ENCODE results near the gene PCGF6. TPM values are rescaled to one million over a fixed set of nuclear protein-coding genes. Genes with fewer than 3 reads are reported as not detected.

The PCGF6 gene
- 1 to 10 TPM; 4.2 to 4.8 TPM for polyA plus RNA-seq

- H3K4me1 ChIP-seq (ENCODE audit: control insufficient read depth in 2 of 2, insufficient read depth in 2 of 2, low read length in 1 of 2), result peaks cover 2% of the 10 kb centered on the region in 2 donors
- no peaks in the 10 kb centered on the region for H3K27me3 ChIP-seq (ENCODE audit: control insufficient read depth in 1 of 2, insufficient read depth in 2 of 2, low read length in 2 of 2)
- H3K4me3 ChIP-seq (ENCODE audit: low read depth in 1 of 2, low read length in 2 of 2), result peak within 1 kb of the TSS; percentile 71 to 75
- 0 to 1% methylated on average over 82 of the region's 82 CpGs for WGBS, 2 donors
- peak within 1 kb of the TSS; percentile 74 for H3K27ac ChIP-seq (ENCODE audit: low read depth in 2 of 2, low read length in 1 of 2)
- no peaks in the 10 kb centered on the region for H3K9me3 ChIP-seq (ENCODE audit: control insufficient read depth in 2 of 2, insufficient read depth in 1 of 2, low read depth in 1 of 2, low read length in 1 of 2)
- H3K36me3 ChIP-seq (ENCODE audit: control insufficient read depth in 2 of 2, insufficient read depth in 2 of 2, low read length in 1 of 2), result no peaks in the 10 kb centered on the region
Observed at GRCh38 chr10:103350517-103351260, at the start of gene PCGF6. PCGF6 (minus strand) TSS chr10:103351140; CDS start chr10:103351066, 74 bp downstream.

GRCh38 chr10:103397191-103397825 lies 46.4 kb upstream of the PCGF6 start:
- H3K27ac ChIP-seq (ENCODE audit: low read depth in 2 of 2, low read length in 1 of 2), result no peak overlapping the region
- no peaks in the 10 kb centered on the region for H3K9me3 ChIP-seq (ENCODE audit: control insufficient read depth in 2 of 2, insufficient read depth in 1 of 2, low read depth in 1 of 2, low read length in 1 of 2)
- 44 to 45% methylated on average over 19 of the region's 19 CpGs for WGBS, 2 donors
- H3K27me3 ChIP-seq (ENCODE audit: control insufficient read depth in 1 of 2, insufficient read depth in 2 of 2, low read length in 2 of 2), result no peaks in the 10 kb centered on the region
- peak overlapping the region; percentile 43 to 98 for H3K4me3 ChIP-seq (ENCODE audit: low read depth in 1 of 2, low read length in 2 of 2)
- peaks cover 5% of the 10 kb centered on the region in 2 donors for H3K4me1 ChIP-seq (ENCODE audit: control insufficient read depth in 2 of 2, insufficient read depth in 2 of 2, low read length in 1 of 2)
- peaks cover 2 to 13% of the 10 kb centered on the region in 2 donors for H3K36me3 ChIP-seq (ENCODE audit: control insufficient read depth in 2 of 2, insufficient read depth in 2 of 2, low read length in 1 of 2)

GRCh38 chr10:103396789-103397087 lies 45.8 kb upstream of the PCGF6 start:
- H3K9me3 ChIP-seq (ENCODE audit: control insufficient read depth in 2 of 2, insufficient read depth in 1 of 2, low read depth in 1 of 2, low read length in 1 of 2), result no peaks in the 10 kb centered on the region
- no peaks in the 10 kb centered on the region for H3K27me3 ChIP-seq (ENCODE audit: control insufficient read depth in 1 of 2, insufficient read depth in 2 of 2, low read length in 2 of 2)
- peak overlapping the region; percentile 98 to 99 for H3K4me3 ChIP-seq (ENCODE audit: low read depth in 1 of 2, low read length in 2 of 2)
- peaks cover 5% of the 10 kb centered on the region in 2 donors for H3K4me1 ChIP-seq (ENCODE audit: control insufficient read depth in 2 of 2, insufficient read depth in 2 of 2, low read length in 1 of 2)
- H3K27ac ChIP-seq (ENCODE audit: low read depth in 2 of 2, low read length in 1 of 2), result peak overlapping the region; percentile 75 to 86
- WGBS, 2 donors, result 0% methylated on average over 8 of the region's 8 CpGs
- peaks cover 2 to 12% of the 10 kb centered on the region in 2 donors for H3K36me3 ChIP-seq (ENCODE audit: control insufficient read depth in 2 of 2, insufficient read depth in 2 of 2, low read length in 1 of 2)

- H3K4me1 ChIP-seq (ENCODE audit: control insufficient read depth in 2 of 2, insufficient read depth in 2 of 2, low read length in 1 of 2), result peaks cover 5% of the 10 kb centered on the region in 2 donors
- H3K4me3 ChIP-seq (ENCODE audit: low read depth in 1 of 2, low read length in 2 of 2), result peak within 1 kb of the TSS; percentile 98 to 99
- peaks cover 2 to 13% of the 10 kb centered on the region in 2 donors for H3K36me3 ChIP-seq (ENCODE audit: control insufficient read depth in 2 of 2, insufficient read depth in 2 of 2, low read length in 1 of 2)
- no peaks in the 10 kb centered on the region for H3K27me3 ChIP-seq (ENCODE audit: control insufficient read depth in 1 of 2, insufficient read depth in 2 of 2, low read length in 2 of 2)
- no peaks in the 10 kb centered on the region for H3K9me3 ChIP-seq (ENCODE audit: control insufficient read depth in 2 of 2, insufficient read depth in 1 of 2, low read depth in 1 of 2, low read length in 1 of 2)
- peak within 1 kb of the TSS; percentile 86 to 91 for H3K27ac ChIP-seq (ENCODE audit: low read depth in 2 of 2, low read length in 1 of 2)
- 0% methylated on average over 56 of the region's 56 CpGs for WGBS, 2 donors
Observed at GRCh38 chr10:103396067-103396788, 45.3 kb upstream of the PCGF6 start, which contains the start of the genes ATP5MK and PDCD11. ATP5MK (minus strand) TSS chr10:103396475; CDS start chr10:103392457, 4,018 bp downstream. PDCD11 (plus strand) TSS chr10:103396626; CDS start chr10:103398427, 1,801 bp downstream.

GRCh38 chr10:103395754-103396066 lies 44.8 kb upstream of the PCGF6 start:
- H3K27ac ChIP-seq (ENCODE audit: low read depth in 2 of 2, low read length in 1 of 2), result peak overlapping the region; percentile 6 to 91
- WGBS, 2 donors, result 1 to 2% methylated on average over 11 of the region's 11 CpGs

GRCh38 chr10:103394180-103394579 lies 43.2 kb upstream of the PCGF6 start:
- Histone ChIP-seq H3K4me1 (ENCODE audit: control insufficient read depth in 2 of 2, insufficient read depth in 2 of 2, low read length in 1 of 2) (peaks cover 5% of the 10 kb centered on the region in 2 donors), H3K4me3 (ENCODE audit: low read depth in 1 of 2, low read length in 2 of 2) (no peak overlapping the region), H3K27ac (ENCODE audit: low read depth in 2 of 2, low read length in 1 of 2) (no peak overlapping the region), H3K27me3 (ENCODE audit: control insufficient read depth in 1 of 2, insufficient read depth in 2 of 2, low read length in 2 of 2) (no peaks in the 10 kb centered on the region), H3K9me3 (ENCODE audit: control insufficient read depth in 2 of 2, insufficient read depth in 1 of 2, low read depth in 1 of 2, low read length in 1 of 2) (no peaks in the 10 kb centered on the region), H3K36me3 (ENCODE audit: control insufficient read depth in 2 of 2, insufficient read depth in 2 of 2, low read length in 1 of 2) (peaks cover 0 to 5% of the 10 kb centered on the region in 2 donors)
- WGBS, 2 donors, result 83% methylated on average over 14 of the region's 14 CpGs

More at GRCh38 chr10:103395754-103396066, 44.8 kb upstream of the PCGF6 start:
- H3K4me1 ChIP-seq (ENCODE audit: control insufficient read depth in 2 of 2, insufficient read depth in 2 of 2, low read length in 1 of 2), result peaks cover 5% of the 10 kb centered on the region in 2 donors
- H3K4me3 ChIP-seq (ENCODE audit: low read depth in 1 of 2, low read length in 2 of 2), result peak overlapping the region; percentile 98 to 99
- H3K27me3 ChIP-seq (ENCODE audit: control insufficient read depth in 1 of 2, insufficient read depth in 2 of 2, low read length in 2 of 2), result no peaks in the 10 kb centered on the region
- no peaks in the 10 kb centered on the region for H3K9me3 ChIP-seq (ENCODE audit: control insufficient read depth in 2 of 2, insufficient read depth in 1 of 2, low read depth in 1 of 2, low read length in 1 of 2)
- H3K36me3 ChIP-seq (ENCODE audit: control insufficient read depth in 2 of 2, insufficient read depth in 2 of 2, low read length in 1 of 2), result peaks cover 2 to 11% of the 10 kb centered on the region in 2 donors

- no peak overlapping the region for H3K27ac ChIP-seq (ENCODE audit: low read depth in 2 of 2, low read length in 1 of 2)
- H3K4me1 ChIP-seq (ENCODE audit: control insufficient read depth in 2 of 2, insufficient read depth in 2 of 2, low read length in 1 of 2), result no peaks in the 10 kb centered on the region
- H3K4me3 ChIP-seq (ENCODE audit: low read depth in 1 of 2, low read length in 2 of 2), result no peak overlapping the region
- peaks cover 0 to 3% of the 10 kb centered on the region in 2 donors for H3K36me3 ChIP-seq (ENCODE audit: control insufficient read depth in 2 of 2, insufficient read depth in 2 of 2, low read length in 1 of 2)
- H3K27me3 ChIP-seq (ENCODE audit: control insufficient read depth in 1 of 2, insufficient read depth in 2 of 2, low read length in 2 of 2), result no peaks in the 10 kb centered on the region
- no peaks in the 10 kb centered on the region for H3K9me3 ChIP-seq (ENCODE audit: control insufficient read depth in 2 of 2, insufficient read depth in 1 of 2, low read depth in 1 of 2, low read length in 1 of 2)
- 93 to 94% methylated on average over 5 of the region's 5 CpGs for WGBS, 2 donors
Observed at GRCh38 chr10:103382769-103383168, 31.8 kb upstream of the PCGF6 start.

- no peak overlapping the region for H3K4me3 ChIP-seq (ENCODE audit: low read depth in 1 of 2, low read length in 2 of 2)
- WGBS, 2 donors, result 95 to 96% methylated on average over 5 of the region's 5 CpGs
- H3K27me3 ChIP-seq (ENCODE audit: control insufficient read depth in 1 of 2, insufficient read depth in 2 of 2, low read length in 2 of 2), result no peaks in the 10 kb centered on the region
- no peak overlapping the region for H3K27ac ChIP-seq (ENCODE audit: low read depth in 2 of 2, low read length in 1 of 2)
- peaks cover 5 to 6% of the 10 kb centered on the region in 2 donors for H3K36me3 ChIP-seq (ENCODE audit: control insufficient read depth in 2 of 2, insufficient read depth in 2 of 2, low read length in 1 of 2)
- H3K9me3 ChIP-seq (ENCODE audit: control insufficient read depth in 2 of 2, insufficient read depth in 1 of 2, low read depth in 1 of 2, low read length in 1 of 2), result no peaks in the 10 kb centered on the region
- no peaks in the 10 kb centered on the region for H3K4me1 ChIP-seq (ENCODE audit: control insufficient read depth in 2 of 2, insufficient read depth in 2 of 2, low read length in 1 of 2)
Observed at GRCh38 chr10:103374263-103374662, 23.3 kb upstream of the PCGF6 start.

GRCh38 chr10:103373544-103373943 lies 22.6 kb upstream of the PCGF6 start:
- peaks cover 5 to 6% of the 10 kb centered on the region in 2 donors for H3K36me3 ChIP-seq (ENCODE audit: control insufficient read depth in 2 of 2, insufficient read depth in 2 of 2, low read length in 1 of 2)
- no peak overlapping the region for H3K27ac ChIP-seq (ENCODE audit: low read depth in 2 of 2, low read length in 1 of 2)
- H3K4me3 ChIP-seq (ENCODE audit: low read depth in 1 of 2, low read length in 2 of 2), result no peak overlapping the region
- H3K9me3 ChIP-seq (ENCODE audit: control insufficient read depth in 2 of 2, insufficient read depth in 1 of 2, low read depth in 1 of 2, low read length in 1 of 2), result no peaks in the 10 kb centered on the region
- H3K4me1 ChIP-seq (ENCODE audit: control insufficient read depth in 2 of 2, insufficient read depth in 2 of 2, low read length in 1 of 2), result no peaks in the 10 kb centered on the region
- H3K27me3 ChIP-seq (ENCODE audit: control insufficient read depth in 1 of 2, insufficient read depth in 2 of 2, low read length in 2 of 2), result no peaks in the 10 kb centered on the region
- 85 to 86% methylated on average over 3 of the region's 3 CpGs for WGBS, 2 donors

Measured in esophagus (tissue), 2 donors.